ENCODE results near the gene TBRG4. TPM values are rescaled to one million over a fixed set of nuclear protein-coding genes. Genes with fewer than 3 reads are reported as not detected.

Gene TBRG4
- polyA plus RNA-seq: 10 to 100 TPM; 38.3 to 41.6 TPM

GRCh38 chr7:45111298-45112223 lies at the start of gene TBRG4:
Gene TBRG4, minus strand, starts transcription at chr7:45111697. Its CDS starts 2,460 bp downstream, at chr7:45109237.
- H3K27ac ChIP-seq (ENCODE audit: low read depth in 2 of 2, low read length in 1 of 2): peak within 1 kb of the TSS; percentile 91 to 99
- H3K9me3 ChIP-seq (ENCODE audit: control insufficient read depth in 2 of 2, insufficient read depth in 1 of 2, low read depth in 1 of 2, low read length in 1 of 2): no peaks in the 10 kb centered on the region
- peaks cover 7 to 8% of the 10 kb centered on the region in 2 donors for H3K4me1 ChIP-seq (ENCODE audit: control insufficient read depth in 2 of 2, insufficient read depth in 2 of 2, low read length in 1 of 2)
- no peaks in the 10 kb centered on the region for H3K27me3 ChIP-seq (ENCODE audit: control insufficient read depth in 1 of 2, insufficient read depth in 2 of 2, low read length in 2 of 2)
- peak within 1 kb of the TSS; percentile 77 to 99 for H3K4me3 ChIP-seq (ENCODE audit: low read depth in 1 of 2, low read length in 2 of 2)
- 0% methylated on average over 64 of the region's 64 CpGs for WGBS, 2 donors
- H3K36me3 ChIP-seq (ENCODE audit: control insufficient read depth in 2 of 2, insufficient read depth in 2 of 2, low read length in 1 of 2): peaks cover 17 to 20% of the 10 kb centered on the region in 2 donors

GRCh38 chr7:45161138-45161537 lies 49.6 kb upstream of the TBRG4 start:
- H3K27ac ChIP-seq (ENCODE audit: low read depth in 2 of 2, low read length in 1 of 2): no peak overlapping the region
- 72 to 79% methylated on average over 4 of the region's 4 CpGs for WGBS, 2 donors
- no peaks in the 10 kb centered on the region for H3K9me3 ChIP-seq (ENCODE audit: control insufficient read depth in 2 of 2, insufficient read depth in 1 of 2, low read depth in 1 of 2, low read length in 1 of 2)
- H3K4me1 ChIP-seq (ENCODE audit: control insufficient read depth in 2 of 2, insufficient read depth in 2 of 2, low read length in 1 of 2): no peaks in the 10 kb centered on the region
- H3K27me3 ChIP-seq (ENCODE audit: control insufficient read depth in 1 of 2, insufficient read depth in 2 of 2, low read length in 2 of 2): peaks cover 0 to 3% of the 10 kb centered on the region in 2 donors
- no peaks in the 10 kb centered on the region for H3K36me3 ChIP-seq (ENCODE audit: control insufficient read depth in 2 of 2, insufficient read depth in 2 of 2, low read length in 1 of 2)
- H3K4me3 ChIP-seq (ENCODE audit: low read depth in 1 of 2, low read length in 2 of 2): no peak overlapping the region

- Histone ChIP-seq H3K27me3 (ENCODE audit: control insufficient read depth in 1 of 2, insufficient read depth in 2 of 2, low read length in 2 of 2) (peaks cover 0 to 3% of the 10 kb centered on the region in 2 donors), H3K4me1 (ENCODE audit: control insufficient read depth in 2 of 2, insufficient read depth in 2 of 2, low read length in 1 of 2) (no peaks in the 10 kb centered on the region), H3K36me3 (ENCODE audit: control insufficient read depth in 2 of 2, insufficient read depth in 2 of 2, low read length in 1 of 2) (no peaks in the 10 kb centered on the region), H3K27ac (ENCODE audit: low read depth in 2 of 2, low read length in 1 of 2) (no peak overlapping the region), H3K9me3 (ENCODE audit: control insufficient read depth in 2 of 2, insufficient read depth in 1 of 2, low read depth in 1 of 2, low read length in 1 of 2) (no peaks in the 10 kb centered on the region), H3K4me3 (ENCODE audit: low read depth in 1 of 2, low read length in 2 of 2) (no peak overlapping the region)
- WGBS, 2 donors: 59 to 68% methylated on average over 10 of the region's 10 CpGs
Observed at GRCh38 chr7:45160417-45160881, 49.0 kb upstream of the TBRG4 start.

- Histone ChIP-seq H3K27me3 (ENCODE audit: control insufficient read depth in 1 of 2, insufficient read depth in 2 of 2, low read length in 2 of 2) (peaks cover 0 to 3% of the 10 kb centered on the region in 2 donors), H3K4me1 (ENCODE audit: control insufficient read depth in 2 of 2, insufficient read depth in 2 of 2, low read length in 1 of 2) (no peaks in the 10 kb centered on the region), H3K27ac (ENCODE audit: low read depth in 2 of 2, low read length in 1 of 2) (no peak overlapping the region), H3K36me3 (ENCODE audit: control insufficient read depth in 2 of 2, insufficient read depth in 2 of 2, low read length in 1 of 2) (no peaks in the 10 kb centered on the region), H3K9me3 (ENCODE audit: control insufficient read depth in 2 of 2, insufficient read depth in 1 of 2, low read depth in 1 of 2, low read length in 1 of 2) (no peaks in the 10 kb centered on the region), H3K4me3 (ENCODE audit: low read depth in 1 of 2, low read length in 2 of 2) (no peak overlapping the region)
- WGBS, 2 donors: 91 to 93% methylated on average over 4 of the region's 4 CpGs
Observed at GRCh38 chr7:45159296-45159695, 47.8 kb upstream of the TBRG4 start.

- 85 to 90% methylated on average over 1 of the region's 1 CpG for WGBS, 2 donors
Observed at GRCh38 chr7:45158471-45158870, 47.0 kb upstream of the TBRG4 start.

GRCh38 chr7:45157653-45158401 lies 46.3 kb upstream of the TBRG4 start, which contains the start of gene RAMP3:
Gene RAMP3, plus strand, starts transcription at chr7:45157791. Its CDS starts 38 bp downstream, at chr7:45157829.
- WGBS, 2 donors: 14 to 15% methylated on average over 42 to 56 of the region's 56 CpGs
- H3K9me3 ChIP-seq (ENCODE audit: control insufficient read depth in 2 of 2, insufficient read depth in 1 of 2, low read depth in 1 of 2, low read length in 1 of 2): no peaks in the 10 kb centered on the region
- peaks cover 0 to 3% of the 10 kb centered on the region in 2 donors for H3K27me3 ChIP-seq (ENCODE audit: control insufficient read depth in 1 of 2, insufficient read depth in 2 of 2, low read length in 2 of 2)
- H3K4me1 ChIP-seq (ENCODE audit: control insufficient read depth in 2 of 2, insufficient read depth in 2 of 2, low read length in 1 of 2): no peaks in the 10 kb centered on the region
- peak within 1 kb of the TSS; percentile 8 to 42 for H3K4me3 ChIP-seq (ENCODE audit: low read depth in 1 of 2, low read length in 2 of 2)
- peak within 1 kb of the TSS in 1 of 2 donors; percentile 27 for H3K27ac ChIP-seq (ENCODE audit: low read depth in 2 of 2, low read length in 1 of 2)
- no peaks in the 10 kb centered on the region for H3K36me3 ChIP-seq (ENCODE audit: control insufficient read depth in 2 of 2, insufficient read depth in 2 of 2, low read length in 1 of 2)

More at GRCh38 chr7:45158471-45158870, 47.0 kb upstream of the TBRG4 start:
- Histone ChIP-seq H3K9me3 (ENCODE audit: control insufficient read depth in 2 of 2, insufficient read depth in 1 of 2, low read depth in 1 of 2, low read length in 1 of 2) (no peaks in the 10 kb centered on the region), H3K27me3 (ENCODE audit: control insufficient read depth in 1 of 2, insufficient read depth in 2 of 2, low read length in 2 of 2) (peaks cover 0 to 3% of the 10 kb centered on the region in 2 donors), H3K36me3 (ENCODE audit: control insufficient read depth in 2 of 2, insufficient read depth in 2 of 2, low read length in 1 of 2) (no peaks in the 10 kb centered on the region), H3K27ac (ENCODE audit: low read depth in 2 of 2, low read length in 1 of 2) (no peak overlapping the region), H3K4me1 (ENCODE audit: control insufficient read depth in 2 of 2, insufficient read depth in 2 of 2, low read length in 1 of 2) (no peaks in the 10 kb centered on the region), H3K4me3 (ENCODE audit: low read depth in 1 of 2, low read length in 2 of 2) (peak overlapping the region in 1 of 2 donors; percentile 42)

GRCh38 chr7:45157286-45157652 lies 45.8 kb upstream of the TBRG4 start:
- Histone ChIP-seq H3K4me1 (ENCODE audit: control insufficient read depth in 2 of 2, insufficient read depth in 2 of 2, low read length in 1 of 2) (no peaks in the 10 kb centered on the region), H3K27ac (ENCODE audit: low read depth in 2 of 2, low read length in 1 of 2) (no peak overlapping the region), H3K27me3 (ENCODE audit: control insufficient read depth in 1 of 2, insufficient read depth in 2 of 2, low read length in 2 of 2) (peaks cover 0 to 3% of the 10 kb centered on the region in 2 donors), H3K36me3 (ENCODE audit: control insufficient read depth in 2 of 2, insufficient read depth in 2 of 2, low read length in 1 of 2) (no peaks in the 10 kb centered on the region), H3K9me3 (ENCODE audit: control insufficient read depth in 2 of 2, insufficient read depth in 1 of 2, low read depth in 1 of 2, low read length in 1 of 2) (no peaks in the 10 kb centered on the region), H3K4me3 (ENCODE audit: low read depth in 1 of 2, low read length in 2 of 2) (peak overlapping the region in 1 of 2 donors; percentile 8)
- WGBS, 2 donors: 12 to 13% methylated on average over 14 of the region's 14 CpGs

- Histone ChIP-seq H3K4me1 (ENCODE audit: control insufficient read depth in 2 of 2, insufficient read depth in 2 of 2, low read length in 1 of 2) (no peaks in the 10 kb centered on the region), H3K9me3 (ENCODE audit: control insufficient read depth in 2 of 2, insufficient read depth in 1 of 2, low read depth in 1 of 2, low read length in 1 of 2) (no peaks in the 10 kb centered on the region), H3K36me3 (ENCODE audit: control insufficient read depth in 2 of 2, insufficient read depth in 2 of 2, low read length in 1 of 2) (no peaks in the 10 kb centered on the region), H3K27me3 (ENCODE audit: control insufficient read depth in 1 of 2, insufficient read depth in 2 of 2, low read length in 2 of 2) (peaks cover 0 to 3% of the 10 kb centered on the region in 2 donors), H3K4me3 (ENCODE audit: low read depth in 1 of 2, low read length in 2 of 2) (no peak overlapping the region), H3K27ac (ENCODE audit: low read depth in 2 of 2, low read length in 1 of 2) (no peak overlapping the region)
- 82 to 84% methylated on average over 8 of the region's 8 CpGs for WGBS, 2 donors
Observed at GRCh38 chr7:45156516-45157272, 45.2 kb upstream of the TBRG4 start.

GRCh38 chr7:45155941-45156340 lies 44.4 kb upstream of the TBRG4 start:
- Histone ChIP-seq H3K27ac (ENCODE audit: low read depth in 2 of 2, low read length in 1 of 2) (no peak overlapping the region), H3K4me1 (ENCODE audit: control insufficient read depth in 2 of 2, insufficient read depth in 2 of 2, low read length in 1 of 2) (no peaks in the 10 kb centered on the region), H3K27me3 (ENCODE audit: control insufficient read depth in 1 of 2, insufficient read depth in 2 of 2, low read length in 2 of 2) (peaks cover 0 to 3% of the 10 kb centered on the region in 2 donors), H3K9me3 (ENCODE audit: control insufficient read depth in 2 of 2, insufficient read depth in 1 of 2, low read depth in 1 of 2, low read length in 1 of 2) (peaks cover 0 to 2% of the 10 kb centered on the region in 2 donors), H3K4me3 (ENCODE audit: low read depth in 1 of 2, low read length in 2 of 2) (no peak overlapping the region), H3K36me3 (ENCODE audit: control insufficient read depth in 2 of 2, insufficient read depth in 2 of 2, low read length in 1 of 2) (no peaks in the 10 kb centered on the region)
- WGBS, 2 donors: 85 to 88% methylated on average over 3 to 4 of the region's 4 CpGs
